SK-N-SH (cell line): ENCODE measurements around the gene AFMID.

ENCODE experiments used
- CHD2 ChIP-seq: fragments of 150-350 bp; IDR thresholded peaks from 2 replicates; pipeline ENCODE4 v1.6.1; 2018; ENCODE audit warnings: low read length; ENCODE audit not compliant: partially characterized antibody
- RAD21 ChIP-seq: IDR thresholded peaks from 2 replicates; pipeline ENCODE4 v1.6.1; 2012; ENCODE audit warnings: mild to moderate bottlenecking, low read length
- TAF1 ChIP-seq: IDR thresholded peaks from 2 replicates; pipeline ENCODE4 v1.6.1; 2012; ENCODE audit warnings: low read depth, mild to moderate bottlenecking, low read length, moderate library complexity, borderline replicate concordance

DNA sequence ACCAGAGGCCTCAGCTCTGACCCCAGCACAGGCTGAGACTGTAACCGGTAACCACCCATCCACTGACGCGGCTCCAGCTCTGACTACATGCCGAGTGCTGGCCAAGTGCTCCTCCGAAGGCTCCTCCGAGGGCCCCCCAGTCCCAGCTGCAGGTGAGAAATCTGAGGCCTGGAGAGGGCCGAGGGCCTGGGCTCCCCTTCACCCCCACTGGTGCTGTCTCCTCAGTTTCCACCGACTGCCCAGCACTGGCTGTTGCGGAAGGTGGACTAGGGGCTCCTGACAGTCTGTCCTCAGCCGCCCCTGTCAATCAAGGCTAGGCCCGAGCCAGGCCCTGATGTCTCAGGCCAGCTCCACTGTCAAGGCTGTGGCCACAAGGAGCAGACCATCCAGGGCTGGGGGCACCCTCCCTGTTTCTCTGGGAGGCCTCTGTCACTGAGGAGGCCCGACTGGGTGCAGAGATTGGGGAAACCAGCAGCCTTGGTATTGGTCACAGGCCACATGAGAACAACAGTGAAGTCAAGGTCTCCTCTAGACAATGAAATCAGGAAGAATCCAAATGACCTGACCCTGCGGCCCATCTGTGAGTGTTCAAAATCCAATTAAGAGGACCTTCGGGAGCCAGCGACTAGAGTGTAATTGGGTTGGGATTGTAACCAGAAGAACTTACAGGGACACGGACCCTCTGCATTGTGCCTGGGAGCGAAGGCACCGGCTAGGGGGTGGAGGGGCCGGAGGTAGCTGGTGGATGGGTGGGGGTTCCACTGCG, 49.4 kb downstream of the AFMID start:
- no peak for TF ChIP-seq RAD21
- TF ChIP-seq CHD2, result no peak
- TF ChIP-seq TAF1, result no peak
